Measurements from ENCODE around the gene MT3.

MT3 gene

GRCh38 chr16:56631832-56632155 lies 42.5 kb downstream of the MT3 start:
- CTCF ChIA-PET = no interaction called here
- no peak for TF ChIP-seq CTCF (conservative IDR thresholded peaks at IDR 0.05; ENCODE audit: low read depth)
- POLR2A ChIA-PET (ENCODE audit: low non-redundant PET) = no interaction called here
- DNase-seq (ENCODE audit: low spot score) = no peak
- peak overlapping the region; percentile 24 for H3K27ac ChIP-seq

GRCh38 chr16:56632156-56632847 lies 43.0 kb downstream of the MT3 start, which contains the start of gene MT1M:
MT1M (plus strand) TSS chr16:56632659; CDS start chr16:56632732, 73 bp downstream.
- DNase-seq (ENCODE audit: low spot score) = no peak
- no peak for TF ChIP-seq CTCF (conservative IDR thresholded peaks at IDR 0.05; ENCODE audit: low read depth)
- peak within 1 kb of the TSS; percentile 24 for H3K27ac ChIP-seq
- CTCF ChIA-PET = no interaction called here
- POLR2A ChIA-PET (ENCODE audit: low non-redundant PET) = no interaction called here

- CTCF ChIA-PET = no interaction called here
- POLR2A ChIA-PET (ENCODE audit: low non-redundant PET) = no interaction called here
- DNase-seq (ENCODE audit: low spot score) = no peak
- TF ChIP-seq CTCF (conservative IDR thresholded peaks at IDR 0.05; ENCODE audit: low read depth) = no peak
- peak overlapping the region; percentile 24 for H3K27ac ChIP-seq
Observed at GRCh38 chr16:56632848-56633365, 43.6 kb downstream of the MT3 start.

GRCh38 chr16:56633535-56633934 lies 44.2 kb downstream of the MT3 start:
- ChIA-PET POLR2A (ENCODE audit: low non-redundant PET) (no interaction called here), CTCF (no interaction called here)
- H3K27ac ChIP-seq = no peak overlapping the region
- TF ChIP-seq CTCF (conservative IDR thresholded peaks at IDR 0.05; ENCODE audit: low read depth) = no peak
- DNase-seq (ENCODE audit: low spot score) = no peak

GRCh38 chr16:56634715-56635440 lies 45.5 kb downstream of the MT3 start:
- POLR2A ChIA-PET (ENCODE audit: low non-redundant PET) = no interaction called here

More at GRCh38 chr16:56634715-56635440, 45.5 kb downstream of the MT3 start:
- no peak for DNase-seq (ENCODE audit: low spot score)
- CTCF ChIA-PET = no interaction called here
- no peak overlapping the region for H3K27ac ChIP-seq
- no peak for TF ChIP-seq CTCF (conservative IDR thresholded peaks at IDR 0.05; ENCODE audit: low read depth)

Data from RWPE1 (cell line).